H1 (cell line): Measurements from ENCODE around the gene USF1. TPM values are rescaled to one million over a fixed set of nuclear protein-coding genes. Genes with fewer than 3 reads are reported as not detected.

Experiments used
- CTCF ChIA-PET: fragments of 300-600 bp; sonication (Branson Sonifier 250); formaldehyde crosslinking; loops from one replicate; lab custom pipeline; 2021; ENCODE audit not compliant: partially characterized antibody; lab: Charles Lee
- POLR2A ChIA-PET: fragments of 300-600 bp; sonication (Branson Sonifier 250); formaldehyde crosslinking; loops from one replicate; lab custom pipeline; 2021; ENCODE audit warnings: inconsistent platforms; ENCODE audit not compliant: partially characterized antibody; lab: Charles Lee
- DNase-seq, 2 experiments: peaks; one replicate each; pipeline versions ENCODE4 v3.0.0 to v3.0.0-alpha.2; 2010 to 2022; ENCODE audit warnings: low spot score in 2 of 2, low read depth in 1 of 2, mixed read lengths in 1 of 2
- FAIRE-seq: peaks from 2 replicates; lab custom pipeline; 2011; peaks lifted over from hg19 to GRCh38; lab: Jason Lieb, UNC
- H2AFZ ChIP-seq: 2 replicates; pipeline ENCODE4 v1.8.1; 2012; ENCODE audit warnings: low read length, inconsistent platforms
- H2AK5ac ChIP-seq: 2 replicates; pipeline ENCODE4 v1.6.1; 2013; ENCODE audit warnings: low read depth, low read length
- H2BK120ac ChIP-seq: replicated peaks from 2 replicates; pipeline ENCODE3; 2013; ENCODE audit warnings: low read depth, low read length, inconsistent platforms
- H2BK12ac ChIP-seq: 2 replicates; pipeline ENCODE4 v1.6.1; 2013; ENCODE audit warnings: low read depth, low read length
- H2BK15ac ChIP-seq: 2 replicates; pipeline ENCODE4 v1.6.1; 2013; ENCODE audit warnings: low read length
- H2BK20ac ChIP-seq: 2 replicates; pipeline ENCODE4 v1.6.1; 2013; ENCODE audit warnings: low read length
- H2BK5ac ChIP-seq: 2 replicates; pipeline ENCODE4 v1.6.1; 2013; ENCODE audit warnings: low read depth, low read length
- H3K14ac ChIP-seq: 2 replicates; pipeline ENCODE4 v1.6.1; 2013; ENCODE audit warnings: inconsistent platforms; ENCODE audit not compliant: insufficient read length
- H3K18ac ChIP-seq: 2 replicates; pipeline ENCODE4 v1.6.1; 2013; ENCODE audit warnings: low read length; ENCODE audit errors: extremely low read depth
- H3K23ac ChIP-seq: 2 replicates; pipeline ENCODE4 v1.6.1; 2013; ENCODE audit warnings: inconsistent platforms; ENCODE audit not compliant: insufficient read length
- H3K23me2 ChIP-seq: 2 replicates; pipeline ENCODE4 v1.6.1; 2013; ENCODE audit warnings: low read depth, low read length
- H3K27ac ChIP-seq: 2 replicates; pipeline ENCODE4 v1.6.1; 2011; ENCODE audit warnings: low read depth, low read length, inconsistent platforms
- H3K27me3 ChIP-seq, 4 experiments: replicated peaks in 1 of 4; 1 replicate in 1 of 4; 2 replicates in 3 of 4; pipeline versions ENCODE4 v1.6.1 to v1.8.1; 2011 to 2013; ENCODE audit warnings: low read length in 3 of 4, mild to moderate bottlenecking in 3 of 4, inconsistent platforms in 2 of 4, mixed read lengths in 2 of 4, moderate library complexity in 1 of 4; ENCODE audit not compliant: control insufficient read depth in 3 of 4, insufficient read depth in 3 of 4; ENCODE audit errors: extremely low read depth in 1 of 4
- H3K36me3 ChIP-seq, 4 experiments: 2 replicates each; pipeline versions ENCODE4 v1.6.1 to v1.8.1; 2011 to 2013; ENCODE audit warnings: mild to moderate bottlenecking in 4 of 4, low read length in 3 of 4, moderate library complexity in 2 of 4, control low read depth in 1 of 4, inconsistent platforms in 1 of 4; ENCODE audit not compliant: insufficient read depth in 4 of 4, control insufficient read depth in 2 of 4
- H3K4ac ChIP-seq: replicated peaks from 2 replicates; pipeline ENCODE3; 2013; ENCODE audit warnings: low read length, low read depth, mixed read lengths, inconsistent platforms; ENCODE audit not compliant: insufficient read length
- H3K4me1 ChIP-seq, 4 experiments: replicated peaks in 1 of 4; 1 replicate in 1 of 4; 2 replicates in 3 of 4; pipeline versions ENCODE4 v1.6.1 to v1.8.1; 2011 to 2013; ENCODE audit warnings: low read length in 3 of 4, inconsistent platforms in 2 of 4, mixed read lengths in 1 of 4; ENCODE audit not compliant: insufficient read depth in 4 of 4, control insufficient read depth in 3 of 4
- H3K4me2 ChIP-seq, 2 experiments: 2 replicates each; pipeline versions ENCODE4 v1.6.1 to v1.8.1; 2011 to 2013; ENCODE audit warnings: low read depth in 2 of 2, low read length in 2 of 2, control low read depth in 1 of 2, inconsistent platforms in 1 of 2, mild to moderate bottlenecking in 1 of 2; ENCODE audit not compliant: insufficient read depth in 1 of 2
- H3K4me3 ChIP-seq, 4 experiments: fragments of 200-600, 300-600 bp in 1 of 4; sonication (generic), shearing (Covaris generic), sonication (Bioruptor Twin) in 1 of 4; 2 replicates each; pipeline versions ENCODE4 v1.5.1 to v1.8.1; 2011 to 2016; ENCODE audit warnings: low read length in 4 of 4, low read depth in 3 of 4, control low read depth in 2 of 4, inconsistent platforms in 2 of 4, mild to moderate bottlenecking in 2 of 4, mixed read lengths in 1 of 4, moderate library complexity in 1 of 4; ENCODE audit not compliant: insufficient read depth in 2 of 4; ENCODE audit errors: extremely low read depth in 1 of 4
- H3K56ac ChIP-seq: replicated peaks from 2 replicates; pipeline ENCODE3; 2013; ENCODE audit warnings: low read depth, mild to moderate bottlenecking, mixed read lengths, low read length, inconsistent platforms; ENCODE audit not compliant: insufficient read length
- H3K79me1 ChIP-seq: 2 replicates; pipeline ENCODE4 v1.6.1; 2013; ENCODE audit warnings: low read depth, low read length, control low read depth
- H3K79me2 ChIP-seq, 2 experiments: 2 replicates each; pipeline versions ENCODE4 v1.6.1 to v1.8.1; 2012 to 2013; ENCODE audit warnings: low read length in 2 of 2, mild to moderate bottlenecking in 2 of 2, inconsistent platforms in 1 of 2; ENCODE audit not compliant: insufficient read depth in 2 of 2, control insufficient read depth in 1 of 2
- H3K9ac ChIP-seq, 4 experiments: replicated peaks in 1 of 4; 1 replicate in 1 of 4; 2 replicates in 3 of 4; pipeline versions ENCODE4 v1.6.1 to v1.8.1; 2011 to 2013; ENCODE audit warnings: low read depth in 3 of 4, low read length in 3 of 4, control low read depth in 2 of 4, mild to moderate bottlenecking in 2 of 4, moderate library complexity in 2 of 4, inconsistent platforms in 1 of 4; ENCODE audit errors: extremely low read depth in 1 of 4
- H3K9me3 ChIP-seq, 2 experiments: 2 replicates each; pipeline versions ENCODE4 v1.6.1 to v1.8.1; 2012 to 2013; ENCODE audit warnings: mild to moderate bottlenecking in 2 of 2, moderate library complexity in 2 of 2, control low read depth in 1 of 2, inconsistent platforms in 1 of 2, low read depth in 1 of 2, low read length in 1 of 2, mixed read lengths in 1 of 2; ENCODE audit not compliant: insufficient read depth in 2 of 2
- H4K20me1 ChIP-seq, 2 experiments: replicated peaks in 1 of 2; 2 replicates each; pipeline versions ENCODE3 to v1.8.1; 2011 to 2013; ENCODE audit warnings: inconsistent platforms in 2 of 2, low read length in 2 of 2, mild to moderate bottlenecking in 1 of 2; ENCODE audit not compliant: insufficient read depth in 2 of 2, control insufficient read depth in 1 of 2
- H4K5ac ChIP-seq: 2 replicates; pipeline ENCODE4 v1.6.1; 2013; ENCODE audit warnings: low read length, low read depth, mixed read lengths, inconsistent platforms; ENCODE audit not compliant: insufficient read length
- H4K8ac ChIP-seq: 2 replicates; pipeline ENCODE4 v1.8.0; 2013; ENCODE audit warnings: mild to moderate bottlenecking, moderate library complexity, low read length, inconsistent platforms; ENCODE audit not compliant: insufficient read depth; ENCODE audit errors: extremely low read depth
- H4K91ac ChIP-seq: replicated peaks from 2 replicates; pipeline ENCODE3; 2013; ENCODE audit warnings: low read length, mixed read lengths, inconsistent platforms; ENCODE audit not compliant: insufficient read length
- BACH1 ChIP-seq: IDR thresholded peaks from 2 replicates; pipeline ENCODE4 v1.6.1; 2012; ENCODE audit warnings: low read length, improper control_type of control experiment
- EZH2 ChIP-seq: fragments of 200-600 bp; sonication (generic); IDR thresholded peaks from 2 replicates; pipeline ENCODE4 v1.7.1; 2012; ENCODE audit warnings: low read depth, mild to moderate bottlenecking, moderate library complexity, low read length, inconsistent platforms; ENCODE audit not compliant: severe bottlenecking
- MAFK ChIP-seq: IDR thresholded peaks from 2 replicates; pipeline ENCODE4 v1.6.1; 2012; ENCODE audit warnings: low read depth, mild to moderate bottlenecking, improper control_type of control experiment, low read length
- POU5F1 ChIP-seq: IDR thresholded peaks from 2 replicates; pipeline ENCODE4 v1.6.1; 2011; ENCODE audit warnings: low read depth, mild to moderate bottlenecking, low read length, moderate library complexity
- SP4 ChIP-seq: IDR thresholded peaks from 2 replicates; pipeline ENCODE4 v1.6.1; 2012; ENCODE audit warnings: low read length, inconsistent platforms
- polyA plus RNA-seq, 7 experiments: library from polyadenylated mRNA; depleted of rRNA in 3 of 7; stranded (reverse) in 5 of 7; unstranded in 2 of 7; fragments of >200 nt in 5 of 7; fragments of 200-250 nt in 2 of 7; gene quantifications; 1 replicate in 5 of 7; 2 replicates in 1 of 7; 4 replicates in 1 of 7; pipeline versions ENCODE4 v1.2.1 to v1.2.3, GENCODE V29; 2011 to 2013; ENCODE audit warnings: missing spikeins in 2 of 7, mixed read lengths in 2 of 7
- total RNA-seq: library from RNA; stranded (reverse); fragmentation: NEBNext Ultra II Directional; extraction: Animal tissue kit (Norgen Biotek cat#: 25700); gene quantifications from 2 replicates; pipeline ENCODE4 v1.2.1, GENCODE V29; 2021

The USF1 gene
- total and polyA plus RNA-seq, 2 of the 8 experiments (the other 6 are each of a cell fraction or from before 2014, with no cell fraction given) = 45.7 to 68.9 TPM

DNA sequence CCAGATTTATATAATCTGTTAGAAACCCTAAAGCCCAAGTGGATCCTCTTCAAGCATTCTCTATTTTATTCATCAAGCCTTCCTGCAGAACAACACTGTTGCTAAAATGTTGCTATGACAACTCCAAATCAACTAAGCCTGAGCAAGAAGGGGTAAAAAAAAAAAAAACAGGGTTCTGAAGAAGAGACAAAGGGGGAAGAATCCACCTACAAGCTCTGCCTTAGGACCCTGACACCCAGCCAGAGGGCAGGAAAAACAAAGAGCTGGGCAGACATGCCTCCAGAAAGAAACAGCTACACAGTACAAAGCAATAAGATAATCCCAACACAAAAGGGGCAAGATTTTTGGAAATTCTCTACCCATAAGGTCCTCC is 1.3 kb downstream of the USF1 start:
- no peak overlapping the region for H3K14ac ChIP-seq
- H3K23me2 ChIP-seq = peaks cover 7% of the 10 kb centered on the region
- H2AK5ac ChIP-seq = no peak overlapping the region
- H3K79me2 ChIP-seq = peaks cover 0 to 20% of the 10 kb centered on the region in 2 experiments; a peak in 2 of 4 replicates
- H3K36me3 ChIP-seq = peaks cover 23 to 35% (median 28%) of the 10 kb centered on the region in 4 experiments; a peak in 6 of 8 replicates
- H2BK20ac ChIP-seq = no peak overlapping the region
- H3K4ac ChIP-seq = no peak overlapping the region
- H3K27me3 ChIP-seq = peaks cover 0 to 17% (median 8%) of the 10 kb centered on the region in 4 experiments; a peak in 6 of 7 replicates
- H3K23ac ChIP-seq = no peak overlapping the region
- H3K9me3 ChIP-seq = peaks cover 0 to 12% of the 10 kb centered on the region in 2 experiments; a peak in 1 of 4 replicates
- H4K20me1 ChIP-seq = peaks cover 0 to under 1% of the 10 kb centered on the region in 2 experiments
- no peak for DNase-seq
- H2AFZ ChIP-seq = no peak overlapping the region
- no peak overlapping the region for H2BK5ac ChIP-seq
- no peak overlapping the region for H2BK15ac ChIP-seq
- H3K18ac ChIP-seq = no peak overlapping the region
- peak overlapping the region; percentile 75 to 98 (median 87) for H3K4me3 ChIP-seq
- peaks cover 0 to 6% (median 2%) of the 10 kb centered on the region in 4 experiments; a peak in 5 of 7 replicates for H3K4me1 ChIP-seq
- TF ChIP-seq BACH1 (no peak), MAFK (no peak), POU5F1 (no peak), EZH2 (peak; percentile 29), SP4 (no peak)
- H3K56ac ChIP-seq = no peak overlapping the region
- ChIA-PET CTCF (interaction anchor here (0.6 to 4.1 kb wide), 12 partner anchors 11 to 1176 kb away, joined by 3 to 26 read pairs (median 6); partner anchors contain the start of genes F11R and KLHDC9), POLR2A (interaction anchor here (0.6 to 4.0 kb wide), 11 partner anchors 10 to 114 kb away, joined by 3 to 28 read pairs (median 12); partner anchors contain the start of genes DEDD, F11R and KLHDC9)
- no peak overlapping the region for H4K8ac ChIP-seq
- H4K91ac ChIP-seq = no peak overlapping the region
- no peak overlapping the region for H2BK12ac ChIP-seq
- H3K27ac ChIP-seq = no peak overlapping the region
- H4K5ac ChIP-seq = no peak overlapping the region
- H3K79me1 ChIP-seq = peaks cover 7% of the 10 kb centered on the region
- peak overlapping the region in 3 of 4 experiments; percentile 35 to 92 (median 91); a peak in 3 of 7 replicates for H3K9ac ChIP-seq
- H2BK120ac ChIP-seq = no peak overlapping the region
- peak overlapping the region; percentile 85 to 100 for H3K4me2 ChIP-seq
- FAIRE-seq = no peak
